Activated gamma-delta T cell treated with Interleukin-2 at 50 U/mL for 16 hours (primary cell): ENCODE data around the gene PFDN2.
"Not testable (repeated sequence)": the region's sequence is repeated elsewhere in the genome, so short reads cannot be mapped to it uniquely, and the experiment has no call there.

Source experiments
- DNase-seq: peaks from one replicate; pipeline ENCODE4 v3.0.0-alpha.2; 2020

PFDN2 gene

GRCh38 chr1:161079436-161080110, 38.3 kb downstream of the PFDN2 start:
- DNase-seq, result no peak

GRCh38 chr1:161077426-161077825, 40.4 kb downstream of the PFDN2 start:
- DNase-seq, result no peak

GRCh38 chr1:161076410-161076809, 41.4 kb downstream of the PFDN2 start:
- DNase-seq, result no peak

- DNase-seq, result no peak
Measured at GRCh38 chr1:161074676-161075368, 43.0 kb downstream of the PFDN2 start.

- no peak for DNase-seq
Measured at GRCh38 chr1:161073474-161074121, 44.2 kb downstream of the PFDN2 start.

- DNase-seq, result no peak
Measured at GRCh38 chr1:161072751-161073449, 44.9 kb downstream of the PFDN2 start.

GRCh38 chr1:161071886-161072371, 45.9 kb downstream of the PFDN2 start:
- DNase-seq, result peak; percentile 51

GRCh38 chr1:161070761-161071160, 47.1 kb downstream of the PFDN2 start:
- DNase-seq, result no peak

GRCh38 chr1:161069731-161070270, 48.0 kb downstream of the PFDN2 start, which contains the start of gene ARHGAP30:
TSS of gene ARHGAP30 (minus strand) at chr1:161069891. CDS start at chr1:161069624, 267 bp downstream.
- DNase-seq, result peak; percentile 86

GRCh38 chr1:161069241-161069640, 48.6 kb downstream of the PFDN2 start:
- no peak for DNase-seq

GRCh38 chr1:161068306-161069234, 49.3 kb downstream of the PFDN2 start:
- peak; percentile 77 for DNase-seq

GRCh38 chr1:161066694-161067093, 51.1 kb downstream of the PFDN2 start:
- DNase-seq, result no peak

- DNase-seq, result not testable (repeated sequence)
Measured at GRCh38 chr1:161065681-161066080, 52.2 kb downstream of the PFDN2 start.

GRCh38 chr1:161063936-161064335, 53.9 kb downstream of the PFDN2 start:
- DNase-seq, result not testable (repeated sequence)

GRCh38 chr1:161061419-161061818, 56.4 kb downstream of the PFDN2 start:
- no peak for DNase-seq

GRCh38 chr1:161059293-161059692, 58.5 kb downstream of the PFDN2 start:
- DNase-seq, result no peak

- no peak for DNase-seq
Measured at GRCh38 chr1:161054805-161055204, 63.0 kb downstream of the PFDN2 start.

GRCh38 chr1:161054232-161054631, 63.6 kb downstream of the PFDN2 start:
- DNase-seq, result no peak

- DNase-seq, result no peak
Measured at GRCh38 chr1:161052899-161053298, 64.9 kb downstream of the PFDN2 start.

- DNase-seq, result no peak
Measured at GRCh38 chr1:161051219-161051618, 66.6 kb downstream of the PFDN2 start.
